ENCODE results near the gene CPNE6. TPM values are rescaled to one million over a fixed set of nuclear protein-coding genes. Genes with fewer than 3 reads are reported as not detected.
A peak's percentile ranks its signal among the peaks of the same experiment; 100 is the strongest.

The CPNE6 gene
- polyA plus RNA-seq, 1 donor (not counting 4 experiments of a cell fraction or from before 2014, with no cell fraction given): not detected

DNA sequence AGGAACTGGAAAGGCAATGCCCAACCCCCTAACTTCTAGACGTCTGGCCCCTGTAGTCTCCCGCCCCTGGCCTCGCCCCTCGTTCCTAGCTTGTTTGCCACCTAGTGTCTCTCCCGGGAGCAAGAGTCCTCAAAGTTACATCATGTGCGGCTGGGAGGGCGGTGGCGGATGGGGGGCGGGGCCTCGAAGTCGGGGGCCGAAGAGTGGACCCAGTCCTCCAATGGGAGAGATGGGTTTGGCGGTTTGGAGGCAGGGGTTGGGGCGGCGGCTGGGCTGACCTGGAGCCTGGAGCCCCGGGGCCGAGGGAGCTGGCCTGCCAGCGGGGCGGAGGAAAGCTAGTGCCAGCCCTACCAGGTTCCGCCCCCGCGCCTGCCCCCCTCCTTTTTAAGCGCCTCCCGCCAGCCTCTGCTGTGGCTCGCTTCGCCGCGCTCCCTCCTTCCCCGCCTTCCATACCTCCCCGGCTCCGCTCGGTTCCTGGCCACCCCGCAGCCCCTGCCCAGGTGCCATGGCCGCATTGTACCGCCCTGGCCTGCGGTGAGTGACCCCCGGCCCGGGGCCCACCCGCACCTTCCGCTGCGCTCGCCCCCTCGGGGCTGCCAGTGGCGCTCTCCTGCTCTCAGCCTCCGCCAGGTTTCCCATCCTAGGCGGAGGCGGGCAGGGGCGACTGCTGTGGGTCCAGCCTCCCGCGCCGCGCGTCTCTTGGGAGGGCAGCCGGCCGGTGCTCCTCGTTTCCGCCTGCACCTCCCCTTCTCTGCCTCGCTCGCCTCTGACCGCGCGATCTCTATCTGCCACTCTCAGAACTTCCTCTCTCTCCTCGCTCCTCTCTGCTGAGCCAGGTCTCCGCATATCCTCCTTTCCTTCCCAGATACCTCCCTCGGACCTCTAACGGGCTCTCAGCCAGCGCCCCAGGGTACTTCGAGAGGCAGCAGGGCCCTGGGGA lies 22.8 kb downstream of the CPNE6 start, which contains the start of gene PCK2:
Gene PCK2 (plus strand): TSS at position 411 of the 940 bp plus-strand sequence. CDS start 95 bp downstream, at position 506.
- Histone ChIP-seq H3K79me2 (ENCODE audit: control insufficient read depth, insufficient read depth, low read length) (peaks cover 2% of the 10 kb centered on the region), H3K36me3 (ENCODE audit: control insufficient read depth in 2 of 2, extremely low read depth in 1 of 2, insufficient read depth in 2 of 2, low read length in 2 of 2) (peaks cover 0 to 9% of the 10 kb centered on the region in 2 experiments), H3K9me1 (ENCODE audit: control insufficient read depth, extremely low read depth, insufficient read depth, low read length) (no peaks in the 10 kb centered on the region), H3K9me3 (ENCODE audit: control insufficient read depth, low read depth, low read length) (no peaks in the 10 kb centered on the region), H3K4me1 (ENCODE audit: control insufficient read depth, extremely low read depth, insufficient read depth, low read length) (peaks cover 17% of the 10 kb centered on the region), H3K9ac (ENCODE audit: control insufficient read depth, extremely low read depth, insufficient read depth, low read length) (peak within 1 kb of the TSS; percentile 87), H3K27ac (ENCODE audit: control insufficient read depth, insufficient read depth, low read length) (peak within 1 kb of the TSS; percentile 77), H4K20me1 (ENCODE audit: control insufficient read depth, extremely low read depth, insufficient read depth, low read length) (no peaks in the 10 kb centered on the region), H2AFZ (ENCODE audit: control insufficient read depth, low read length) (peak within 1 kb of the TSS; percentile 90), H3K27me3 (ENCODE audit: control insufficient read depth, extremely low read depth, insufficient read depth, low read length) (no peaks in the 10 kb centered on the region), H3K4me2 (ENCODE audit: control insufficient read depth, extremely low read depth, insufficient read depth, low read depth, low read length) (peak within 1 kb of the TSS; percentile 85), H3K4me3 (ENCODE audit: control insufficient read depth in 2 of 3, extremely low read depth in 1 of 3, insufficient read depth in 2 of 3, low read depth in 1 of 3, low read length in 3 of 3) (peak within 1 kb of the TSS; percentile 62 to 70 (median 67))
- peak in 2 of 3 experiments; percentile 9 to 40 for TF ChIP-seq CTCF (optimal IDR thresholded peaks at IDR 0.05 in 1 of 3, IDR thresholded peaks at IDR 0.05 in 1 of 3, conservative IDR thresholded peaks at IDR 0.05 in 1 of 3; ENCODE audit: extremely low read depth in 1 of 3, insufficient read depth in 2 of 3, low read length in 3 of 3)
- TF ChIP-seq EZH2 (IDR thresholded peaks at IDR 0.05; ENCODE audit: low read length): no peak
- no peak for FAIRE-seq
- dilution Hi-C loops (cut with MboI; ENCODE audit: extremely low pct_ligation_motif_present, low sequenced_read_pairs): no loop called here
- peak; percentile 50 for DNase-seq (ENCODE audit: low read depth, low spot score)

GRCh38 chr14:24094841-24095270 lies 23.5 kb downstream of the CPNE6 start:
- Histone ChIP-seq H3K27me3 (ENCODE audit: control insufficient read depth, extremely low read depth, insufficient read depth, low read length) (no peaks in the 10 kb centered on the region), H3K9me3 (ENCODE audit: control insufficient read depth, low read depth, low read length) (no peaks in the 10 kb centered on the region), H3K4me2 (ENCODE audit: control insufficient read depth, extremely low read depth, insufficient read depth, low read depth, low read length) (peak overlapping the region; percentile 85), H3K36me3 (ENCODE audit: control insufficient read depth in 2 of 2, extremely low read depth in 1 of 2, insufficient read depth in 2 of 2, low read length in 2 of 2) (peaks cover 0 to 12% of the 10 kb centered on the region in 2 experiments), H3K9ac (ENCODE audit: control insufficient read depth, extremely low read depth, insufficient read depth, low read length) (peak overlapping the region; percentile 87), H4K20me1 (ENCODE audit: control insufficient read depth, extremely low read depth, insufficient read depth, low read length) (no peaks in the 10 kb centered on the region), H2AFZ (ENCODE audit: control insufficient read depth, low read length) (peak overlapping the region; percentile 84), H3K79me2 (ENCODE audit: control insufficient read depth, insufficient read depth, low read length) (peaks cover 2% of the 10 kb centered on the region), H3K4me3 (ENCODE audit: control insufficient read depth in 2 of 3, extremely low read depth in 1 of 3, insufficient read depth in 2 of 3, low read depth in 1 of 3, low read length in 3 of 3) (peak overlapping the region; percentile 62 to 70 (median 67)), H3K9me1 (ENCODE audit: control insufficient read depth, extremely low read depth, insufficient read depth, low read length) (no peaks in the 10 kb centered on the region), H3K4me1 (ENCODE audit: control insufficient read depth, extremely low read depth, insufficient read depth, low read length) (peaks cover 17% of the 10 kb centered on the region), H3K27ac (ENCODE audit: control insufficient read depth, insufficient read depth, low read length) (peak overlapping the region; percentile 66)
- DNase-seq (ENCODE audit: low read depth, low spot score) (no peak), FAIRE-seq (no peak)
- dilution Hi-C loops (cut with MboI; ENCODE audit: extremely low pct_ligation_motif_present, low sequenced_read_pairs): no loop called here
- TF ChIP-seq EZH2 (IDR thresholded peaks at IDR 0.05; ENCODE audit: low read length) (no peak), CTCF (optimal IDR thresholded peaks at IDR 0.05 in 1 of 3, IDR thresholded peaks at IDR 0.05 in 1 of 3, conservative IDR thresholded peaks at IDR 0.05 in 1 of 3; ENCODE audit: extremely low read depth in 1 of 3, insufficient read depth in 2 of 3, low read length in 3 of 3) (no peak)
